GM12878 (cell line): ENCODE measurements around the gene ATP13A5. TPM values are rescaled to one million over a fixed set of nuclear protein-coding genes. Genes with fewer than 3 reads are reported as not detected.

Experiments used
- ATAC-seq: fragments of 200-7000 bp; cut with Tn5 transposase; 3 replicates; pipeline ENCODE4 v1.9.1; 2020; ENCODE audit warnings: mild to moderate bottlenecking, moderate library complexity
- BruUV-seq: library from RNA; stranded (reverse); fragments of 400-500 nt; replicated peaks from 2 replicates; lab custom pipeline; 2021; lab: Mats Ljungman, UMichigan
- CTCF ChIA-PET: fragments of 300-600 bp; sonication (Branson Sonifier 250); formaldehyde crosslinking; extraction: SDS; loops from one replicate; lab custom pipeline; 2021; ENCODE audit warnings: inconsistent platforms; lab: Yijun Ruan, JAX
- POLR2A ChIA-PET: fragments of 350-600 bp; formaldehyde crosslinking; extraction: SDS; loops from one replicate; lab custom pipeline; 2021; ENCODE audit warnings: inconsistent platforms; lab: Charles Lee
- RAD21 ChIA-PET: fragments of 300-600 bp; sonication (Branson Sonifier 250); formaldehyde crosslinking; loops from one replicate; lab custom pipeline; 2023; ENCODE audit warnings: antibody characterized with exemption; ENCODE audit not compliant: unreplicated experiment; lab: Charles Lee
- SMC1A ChIA-PET: fragments of 300-600 bp; sonication (Branson Sonifier 250); formaldehyde crosslinking; loops from one replicate; lab custom pipeline; 2023; ENCODE audit not compliant: unreplicated experiment, uncharacterized antibody; lab: Charles Lee
- DNase-seq: peaks from one replicate; pipeline ENCODE4 v3.0.0-alpha.2; 2011; ENCODE audit warnings: low read depth, low spot score
- FAIRE-seq: peaks from 3 replicates; lab custom pipeline; 2011; peaks lifted over from hg19 to GRCh38; lab: Jason Lieb, UNC
- H2AFZ ChIP-seq: 2 replicates; pipeline ENCODE4 v1.6.0; 2011; ENCODE audit warnings: low read depth, low read length, control low read depth; ENCODE audit not compliant: control insufficient read depth
- H3K27ac ChIP-seq: 2 replicates; pipeline ENCODE4 v1.5.1; 2011; ENCODE audit warnings: control low read depth; ENCODE audit not compliant: control insufficient read depth, insufficient read depth
- H3K27me3 ChIP-seq, 2 experiments: replicated peaks in 1 of 2; 2 replicates each; pipeline versions ENCODE4 v1.6.0 to v1.6.1; 2011; ENCODE audit warnings: low read length in 1 of 2; ENCODE audit not compliant: control insufficient read depth in 2 of 2, insufficient read depth in 2 of 2
- H3K36me3 ChIP-seq, 2 experiments: 2 replicates each; pipeline ENCODE4 v1.5.1; 2011; ENCODE audit warnings: low read length in 1 of 2; ENCODE audit not compliant: control insufficient read depth in 2 of 2, insufficient read depth in 2 of 2
- H3K4me1 ChIP-seq: 2 replicates; pipeline ENCODE4 v1.6.1; 2011; ENCODE audit warnings: mild to moderate bottlenecking, low read length, moderate library complexity, mixed read lengths; ENCODE audit not compliant: control insufficient read depth, insufficient read depth
- H3K4me2 ChIP-seq: 2 replicates; pipeline ENCODE4 v1.6.0; 2011; ENCODE audit warnings: control low read depth; ENCODE audit not compliant: control insufficient read depth, insufficient read depth
- H3K4me3 ChIP-seq: fragments of 200-600 bp; sonication (generic); 2 replicates; pipeline ENCODE4 v1.5.1; 2016
- H3K79me2 ChIP-seq: 2 replicates; pipeline ENCODE4 v1.6.0; 2011; ENCODE audit warnings: low read length; ENCODE audit not compliant: control insufficient read depth, insufficient read depth
- H3K9ac ChIP-seq: 2 replicates; pipeline ENCODE4 v1.8.0; 2011; ENCODE audit warnings: low read length, control low read depth, mixed read lengths; ENCODE audit not compliant: control insufficient read depth, insufficient read depth
- H3K9me3 ChIP-seq: replicated peaks from 3 replicates; pipeline ENCODE4 v1.5.1; 2011; ENCODE audit warnings: mild to moderate bottlenecking, low read length; ENCODE audit not compliant: control insufficient read depth, insufficient read depth
- H4K20me1 ChIP-seq: 2 replicates; pipeline ENCODE4 v1.6.0; 2011; ENCODE audit not compliant: control insufficient read depth, insufficient read depth
- BMI1 ChIP-seq: fragments of 450-650 bp; IDR thresholded peaks from 2 replicates; pipeline ENCODE4 v1.6.1; 2016; ENCODE audit warnings: mild to moderate bottlenecking, moderate library complexity, borderline replicate concordance
- CREB1 ChIP-seq: IDR thresholded peaks from 2 replicates; pipeline ENCODE4 v1.6.1; 2012; ENCODE audit warnings: low read depth, mild to moderate bottlenecking, inconsistent platforms
- CREM ChIP-seq: IDR thresholded peaks from 2 replicates; pipeline ENCODE4 v1.6.1; 2014; ENCODE audit warnings: antibody characterized with exemption, low read depth
- ETV6 ChIP-seq, 2 experiments: fragments of 450-650 bp in 1 of 2; IDR thresholded peaks in 1 of 2; conservative IDR thresholded peaks in 1 of 2; 2 replicates each; pipeline ENCODE4 v1.6.1; 2014; ENCODE audit warnings: antibody characterized with exemption in 1 of 2, borderline replicate concordance in 1 of 2, low read depth in 1 of 2, mild to moderate bottlenecking in 1 of 2, moderate library complexity in 1 of 2
- GATAD2B ChIP-seq: fragments of 450-650 bp; conservative IDR thresholded peaks from 2 replicates; pipeline ENCODE4 v1.6.1; 2017; ENCODE audit warnings: low read depth, mild to moderate bottlenecking, moderate library complexity
- IRF4 ChIP-seq: IDR thresholded peaks from 2 replicates; pipeline ENCODE4 v1.6.1; 2011; ENCODE audit warnings: low read depth, low read length
- MYB ChIP-seq: fragments of 150-350 bp; IDR thresholded peaks from 2 replicates; pipeline ENCODE4 v1.6.1; 2014; ENCODE audit warnings: mild to moderate bottlenecking, low read depth, low read length, borderline replicate concordance
- PML ChIP-seq: IDR thresholded peaks from 2 replicates; pipeline ENCODE4 v1.6.1; 2012; ENCODE audit warnings: low read length, inconsistent platforms
- RBBP5 ChIP-seq: fragments of 200-600 bp; sonication (generic); conservative IDR thresholded peaks from 2 replicates; pipeline ENCODE4 v1.6.1; 2016
- STAT3 ChIP-seq: IDR thresholded peaks from 2 replicates; pipeline ENCODE4 v1.6.1; 2011; ENCODE audit warnings: low read depth, low read length, improper control_type of control experiment
- WGBS: methylation state at CpG from one replicate; pipeline ENCODE4 v1.1.6; 2016; ENCODE audit warnings: low lambda C conversion rate; ENCODE audit not compliant: insufficient replicate concordance, insufficient coverage; ENCODE audit errors: missing lambda C conversion rate; 5-methylcytosine and 5-hydroxymethylcytosine counted together
- in situ Hi-C: fragments of 300-500 bp; cut with MboI; formaldehyde crosslinking; loops from 9 replicates; pipeline ENCODE4 v1.14.3; 2018; ENCODE audit warnings: mixed read lengths
- intact Hi-C: fragments of 100-400 bp; cut with micrococcal nuclease; formaldehyde crosslinking; loops from one replicate; pipeline ENCODE4 v1.14.2; 2022; ENCODE audit not compliant: unreplicated experiment
- polyA plus RNA-seq, 11 experiments: library from polyadenylated mRNA; depleted of rRNA in 4 of 11; unstranded in 6 of 11; stranded (reverse) in 5 of 11; fragments of >200 nt; fragmentation: Nextera tagmentation in 4 of 11; fragmentation: Illumina TruSeq in 1 of 11; extraction: Ambion mirVana in 4 of 11; extraction: Trizol in 1 of 11; gene quantifications; 1 replicate in 1 of 11; 2 replicates in 10 of 11; pipeline versions ENCODE4 v1.2.1 to v1.2.3, GENCODE V29; 2011 to 2016; ENCODE audit warnings: inconsistent platforms in 2 of 11, missing spikeins in 2 of 11, low read depth in 1 of 11
- total RNA-seq, 4 experiments: library from RNA; depleted of rRNA in 3 of 4; stranded (reverse); fragments of >200 nt in 3 of 4; fragmentation: Illumina TruSeq in 1 of 4; extraction: Trizol in 1 of 4; gene quantifications; 2 replicates each; pipeline versions ENCODE4 v1.2.1 to v1.2.3, GENCODE V29; 2013 to 2021
- TF ChIP-seq, protein P1 (sequence below): IDR thresholded peaks from 2 replicates; pipeline ENCODE4 v1.6.1; 2012; ENCODE audit warnings: mild to moderate bottlenecking, low read depth, low read length

Gene ATP13A5
- total and polyA plus RNA-seq, 10 of the 15 experiments (the other 5 are each of a cell fraction or from before 2014, with no cell fraction given), result not detected

DNA sequence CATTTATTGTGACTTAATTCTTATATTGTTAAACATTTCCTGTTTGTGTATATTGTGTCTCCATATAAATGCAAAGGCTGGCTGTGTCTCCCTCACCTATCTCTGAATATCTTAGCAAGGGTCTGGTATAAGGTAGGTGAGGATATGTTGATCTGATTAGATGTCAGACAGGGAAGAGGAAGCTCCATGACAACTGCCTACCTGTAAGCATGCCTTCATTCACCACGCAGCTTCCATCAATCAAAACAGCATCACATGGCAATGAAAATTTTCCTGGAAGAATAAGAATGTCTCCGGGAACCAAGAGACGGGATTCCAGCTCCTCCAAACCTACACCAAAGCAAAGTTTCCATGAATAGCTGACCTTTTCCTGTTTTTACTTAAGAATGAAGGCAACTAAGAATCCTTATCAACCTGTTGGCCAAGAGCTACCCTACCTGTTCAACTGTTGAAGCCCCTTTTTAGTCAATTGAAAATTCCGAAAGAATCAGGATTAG, 34.8 kb downstream of the ATP13A5 start:
- FAIRE-seq (no peak), DNase-seq (no peak), ATAC-seq (no peak)
- Histone ChIP-seq H3K9ac (no peak overlapping the region), H2AFZ (no peak overlapping the region), H3K36me3 (no peaks in the 10 kb centered on the region), H3K4me2 (no peak overlapping the region), H3K27me3 (no peaks in the 10 kb centered on the region), H3K4me1 (no peaks in the 10 kb centered on the region), H3K79me2 (no peaks in the 10 kb centered on the region), H3K4me3 (no peak overlapping the region), H4K20me1 (no peaks in the 10 kb centered on the region), H3K27ac (no peak overlapping the region), H3K9me3 (no peaks in the 10 kb centered on the region)
- no peak for TF ChIP-seq GATAD2B
- no peak for TF ChIP-seq CREB1
- no peak for TF ChIP-seq STAT3
- no peak for TF ChIP-seq MYB
- TF ChIP-seq BMI1, result no peak
- TF ChIP-seq CREM, result no peak
- no peak for TF ChIP-seq IRF4
- TF ChIP-seq, protein P1, sequence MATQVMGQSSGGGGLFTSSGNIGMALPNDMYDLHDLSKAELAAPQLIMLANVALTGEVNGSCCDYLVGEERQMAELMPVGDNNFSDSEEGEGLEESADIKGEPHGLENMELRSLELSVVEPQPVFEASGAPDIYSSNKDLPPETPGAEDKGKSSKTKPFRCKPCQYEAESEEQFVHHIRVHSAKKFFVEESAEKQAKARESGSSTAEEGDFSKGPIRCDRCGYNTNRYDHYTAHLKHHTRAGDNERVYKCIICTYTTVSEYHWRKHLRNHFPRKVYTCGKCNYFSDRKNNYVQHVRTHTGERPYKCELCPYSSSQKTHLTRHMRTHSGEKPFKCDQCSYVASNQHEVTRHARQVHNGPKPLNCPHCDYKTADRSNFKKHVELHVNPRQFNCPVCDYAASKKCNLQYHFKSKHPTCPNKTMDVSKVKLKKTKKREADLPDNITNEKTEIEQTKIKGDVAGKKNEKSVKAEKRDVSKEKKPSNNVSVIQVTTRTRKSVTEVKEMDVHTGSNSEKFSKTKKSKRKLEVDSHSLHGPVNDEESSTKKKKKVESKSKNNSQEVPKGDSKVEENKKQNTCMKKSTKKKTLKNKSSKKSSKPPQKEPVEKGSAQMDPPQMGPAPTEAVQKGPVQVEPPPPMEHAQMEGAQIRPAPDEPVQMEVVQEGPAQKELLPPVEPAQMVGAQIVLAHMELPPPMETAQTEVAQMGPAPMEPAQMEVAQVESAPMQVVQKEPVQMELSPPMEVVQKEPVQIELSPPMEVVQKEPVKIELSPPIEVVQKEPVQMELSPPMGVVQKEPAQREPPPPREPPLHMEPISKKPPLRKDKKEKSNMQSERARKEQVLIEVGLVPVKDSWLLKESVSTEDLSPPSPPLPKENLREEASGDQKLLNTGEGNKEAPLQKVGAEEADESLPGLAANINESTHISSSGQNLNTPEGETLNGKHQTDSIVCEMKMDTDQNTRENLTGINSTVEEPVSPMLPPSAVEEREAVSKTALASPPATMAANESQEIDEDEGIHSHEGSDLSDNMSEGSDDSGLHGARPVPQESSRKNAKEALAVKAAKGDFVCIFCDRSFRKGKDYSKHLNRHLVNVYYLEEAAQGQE, result no peak
- no peak for TF ChIP-seq RBBP5
- TF ChIP-seq ETV6 (conservative IDR thresholded peaks at IDR 0.05 in 1 of 2, IDR thresholded peaks at IDR 0.05 in 1 of 2; ENCODE audit: borderline replicate concordance in 1 of 2, low read depth in 1 of 2), result no peak
- no peak for TF ChIP-seq PML
- SMC1A ChIA-PET, result no interaction called here
- no TSS peak for BruUV-seq
- WGBS, result 35% methylated on average over 4 of the region's 4 CpGs
- POLR2A ChIA-PET, result no interaction called here
- CTCF ChIA-PET, result no interaction called here
- RAD21 ChIA-PET, result no interaction called here
- in situ Hi-C loops (no loop called here), intact Hi-C loops (no loop called here)
